IPS-15b (cell line): ENCODE results near the gene ZFP69.
"Not testable (repeated sequence)": the region's sequence is repeated elsewhere in the genome, so short reads cannot be mapped to it uniquely, and the experiment has no call there.

ENCODE experiments used
- H3K27me3 ChIP-seq: one replicate; pipeline ENCODE4 v1.6.1; 2013; ENCODE audit warnings: low read length; ENCODE audit not compliant: control insufficient read depth, insufficient read depth
- H3K36me3 ChIP-seq: one replicate; pipeline ENCODE4 v1.6.1; 2013; ENCODE audit warnings: low read length; ENCODE audit not compliant: control insufficient read depth, insufficient read depth
- H3K4me1 ChIP-seq: one replicate; pipeline ENCODE4 v1.6.1; 2013; ENCODE audit warnings: mild to moderate bottlenecking, low read length; ENCODE audit not compliant: control insufficient read depth, insufficient read depth
- H3K4me3 ChIP-seq: one replicate; pipeline ENCODE4 v1.5.1; 2013; ENCODE audit warnings: low read depth, low read length
- H3K9ac ChIP-seq: one replicate; pipeline ENCODE4 v1.6.1; 2013; ENCODE audit warnings: low read depth, mild to moderate bottlenecking, low read length
- H3K9me3 ChIP-seq: one replicate; pipeline ENCODE4 v1.6.1; 2013; ENCODE audit warnings: mild to moderate bottlenecking, low read length; ENCODE audit not compliant: control insufficient read depth, insufficient read depth

ZFP69 gene

DNA sequence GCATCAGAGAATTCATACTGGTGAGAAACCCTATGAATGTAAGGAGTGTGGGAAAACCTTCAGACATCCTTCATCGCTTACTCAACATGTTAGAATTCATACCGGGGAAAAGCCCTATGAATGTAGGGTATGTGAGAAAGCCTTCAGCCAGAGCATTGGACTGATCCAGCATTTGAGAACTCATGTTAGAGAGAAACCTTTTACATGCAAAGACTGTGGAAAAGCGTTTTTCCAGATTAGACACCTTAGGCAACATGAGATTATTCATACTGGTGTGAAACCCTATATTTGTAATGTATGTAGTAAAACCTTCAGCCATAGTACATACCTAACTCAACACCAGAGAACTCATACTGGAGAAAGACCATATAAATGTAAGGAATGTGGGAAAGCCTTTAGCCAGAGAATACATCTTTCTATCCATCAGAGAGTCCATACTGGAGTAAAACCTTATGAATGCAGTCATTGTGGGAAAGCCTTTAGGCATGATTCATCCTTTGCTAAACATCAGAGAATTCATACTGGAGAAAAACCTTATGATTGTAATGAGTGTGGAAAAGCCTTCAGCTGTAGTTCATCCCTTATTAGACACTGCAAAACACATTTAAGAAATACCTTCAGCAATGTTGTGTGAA is 14.0 kb upstream of the ZFP69 start:
- H3K9me3 ChIP-seq = peaks cover 50% of the 10 kb centered on the region
- no peak overlapping the region for H3K9ac ChIP-seq
- no peaks in the 10 kb centered on the region for H3K27me3 ChIP-seq
- H3K4me1 ChIP-seq = no peaks in the 10 kb centered on the region
- no peak overlapping the region for H3K4me3 ChIP-seq
- H3K36me3 ChIP-seq = peaks cover 22% of the 10 kb centered on the region

GRCh38 chr1:40469327-40469726 is 7.8 kb upstream of the ZFP69 start:
- H3K9ac ChIP-seq = no peak overlapping the region
- H3K36me3 ChIP-seq = peaks cover 4% of the 10 kb centered on the region
- no peak overlapping the region for H3K4me3 ChIP-seq
- no peaks in the 10 kb centered on the region for H3K4me1 ChIP-seq
- H3K9me3 ChIP-seq = peaks cover 18% of the 10 kb centered on the region
- no peaks in the 10 kb centered on the region for H3K27me3 ChIP-seq

- Histone ChIP-seq H3K9me3 (no peaks in the 10 kb centered on the region), H3K36me3 (no peaks in the 10 kb centered on the region), H3K4me3 (no peak overlapping the region), H3K4me1 (no peaks in the 10 kb centered on the region), H3K9ac (no peak overlapping the region), H3K27me3 (peaks cover 6% of the 10 kb centered on the region)
Observed at GRCh38 chr1:40475268-40475667, 1.8 kb upstream of the ZFP69 start.

- Histone ChIP-seq H3K36me3 (no peaks in the 10 kb centered on the region), H3K4me1 (no peaks in the 10 kb centered on the region), H3K27me3 (peaks cover 6% of the 10 kb centered on the region), H3K9me3 (no peaks in the 10 kb centered on the region), H3K9ac (no peak overlapping the region), H3K4me3 (peak overlapping the region; percentile 70)
Observed at GRCh38 chr1:40477678-40478053, 576 bp downstream of the ZFP69 start.

DNA sequence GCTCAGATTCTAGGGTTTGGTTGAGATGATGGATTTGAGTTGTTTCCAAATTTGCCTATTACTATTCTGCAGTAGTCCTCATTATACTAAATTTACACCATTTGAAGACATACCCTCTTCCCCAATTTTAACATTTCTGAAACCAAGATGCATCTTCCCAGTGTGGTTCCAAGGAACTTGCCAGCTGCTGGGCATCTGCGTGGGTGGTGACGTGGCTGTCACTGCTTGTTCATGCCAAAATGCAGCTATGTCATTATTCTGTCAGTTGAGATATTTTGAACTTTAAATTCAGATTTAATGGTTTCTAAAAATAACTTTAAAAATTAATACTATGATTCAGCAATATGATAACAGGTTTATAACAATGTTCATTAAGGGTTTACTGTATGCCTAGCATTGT is 1.2 kb downstream of the ZFP69 start:
- H3K36me3 ChIP-seq = no peaks in the 10 kb centered on the region
- H3K27me3 ChIP-seq = peaks cover 6% of the 10 kb centered on the region
- no peaks in the 10 kb centered on the region for H3K9me3 ChIP-seq
- peak overlapping the region; percentile 70 for H3K4me3 ChIP-seq
- no peaks in the 10 kb centered on the region for H3K4me1 ChIP-seq
- no peak overlapping the region for H3K9ac ChIP-seq

- no peaks in the 10 kb centered on the region for H3K9me3 ChIP-seq
- H3K4me3 ChIP-seq = no peak overlapping the region
- no peaks in the 10 kb centered on the region for H3K36me3 ChIP-seq
- H3K27me3 ChIP-seq = peaks cover 6% of the 10 kb centered on the region
- no peak overlapping the region for H3K9ac ChIP-seq
- H3K4me1 ChIP-seq = no peaks in the 10 kb centered on the region
Observed at GRCh38 chr1:40479156-40479555, 2.1 kb downstream of the ZFP69 start.

DNA sequence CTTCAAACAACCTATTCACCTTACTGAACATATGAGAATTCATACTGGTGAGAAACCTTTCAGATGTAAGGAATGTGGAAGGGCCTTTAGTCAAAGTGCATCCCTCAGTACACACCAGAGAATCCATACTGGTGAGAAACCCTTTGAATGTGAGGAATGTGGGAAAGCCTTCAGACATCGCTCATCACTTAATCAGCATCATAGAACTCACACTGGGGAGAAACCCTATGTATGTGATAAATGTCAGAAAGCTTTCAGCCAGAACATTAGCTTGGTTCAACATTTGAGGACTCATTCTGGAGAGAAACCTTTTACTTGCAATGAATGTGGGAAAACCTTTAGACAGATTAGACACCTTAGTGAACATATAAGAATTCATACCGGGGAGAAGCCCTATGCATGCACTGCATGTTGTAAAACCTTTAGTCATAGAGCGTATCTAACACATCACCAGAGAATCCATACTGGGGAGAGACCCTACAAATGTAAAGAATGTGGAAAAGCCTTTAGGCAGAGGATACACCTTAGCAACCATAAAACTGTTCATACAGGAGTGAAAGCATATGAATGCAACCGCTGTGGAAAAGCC is 18.3 kb downstream of the ZFP69 start:
- Histone ChIP-seq H3K4me1 (no peaks in the 10 kb centered on the region), H3K9me3 (peaks cover 4% of the 10 kb centered on the region), H3K9ac (no peak overlapping the region), H3K27me3 (no peaks in the 10 kb centered on the region), H3K4me3 (no peak overlapping the region), H3K36me3 (no peaks in the 10 kb centered on the region)

DNA sequence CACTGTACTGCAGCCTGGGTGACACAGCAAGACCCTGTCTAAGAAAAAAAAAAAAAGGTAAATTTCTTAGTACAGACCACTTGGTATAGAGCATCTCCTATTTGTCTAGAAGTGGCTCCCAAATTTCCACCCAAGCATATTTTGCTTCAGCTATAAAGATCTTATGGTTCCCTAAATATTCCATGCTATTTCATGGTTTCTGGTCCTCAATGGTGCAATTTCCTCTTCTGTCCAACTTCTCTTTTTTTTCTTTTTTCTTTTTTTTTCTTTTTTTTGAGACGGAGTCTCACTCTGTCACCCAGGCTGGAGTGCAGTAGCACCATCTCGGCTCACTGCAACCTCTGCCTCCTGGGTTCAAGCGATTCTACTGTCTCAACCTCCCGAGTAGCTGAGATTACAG is 25.6 kb downstream of the ZFP69 start:
- not testable (repeated sequence) for H3K27me3 ChIP-seq, H3K36me3 ChIP-seq, H3K9ac ChIP-seq, H3K4me3 ChIP-seq, H3K4me1 ChIP-seq, H3K9me3 ChIP-seq

- H3K27me3 ChIP-seq = peaks cover 11% of the 10 kb centered on the region
- H3K36me3 ChIP-seq = no peaks in the 10 kb centered on the region
- no peak overlapping the region for H3K9ac ChIP-seq
- peak overlapping the region; percentile 78 for H3K4me3 ChIP-seq
- H3K9me3 ChIP-seq = no peaks in the 10 kb centered on the region
- no peaks in the 10 kb centered on the region for H3K4me1 ChIP-seq
Observed at GRCh38 chr1:40507973-40508372, 30.9 kb downstream of the ZFP69 start.

DNA sequence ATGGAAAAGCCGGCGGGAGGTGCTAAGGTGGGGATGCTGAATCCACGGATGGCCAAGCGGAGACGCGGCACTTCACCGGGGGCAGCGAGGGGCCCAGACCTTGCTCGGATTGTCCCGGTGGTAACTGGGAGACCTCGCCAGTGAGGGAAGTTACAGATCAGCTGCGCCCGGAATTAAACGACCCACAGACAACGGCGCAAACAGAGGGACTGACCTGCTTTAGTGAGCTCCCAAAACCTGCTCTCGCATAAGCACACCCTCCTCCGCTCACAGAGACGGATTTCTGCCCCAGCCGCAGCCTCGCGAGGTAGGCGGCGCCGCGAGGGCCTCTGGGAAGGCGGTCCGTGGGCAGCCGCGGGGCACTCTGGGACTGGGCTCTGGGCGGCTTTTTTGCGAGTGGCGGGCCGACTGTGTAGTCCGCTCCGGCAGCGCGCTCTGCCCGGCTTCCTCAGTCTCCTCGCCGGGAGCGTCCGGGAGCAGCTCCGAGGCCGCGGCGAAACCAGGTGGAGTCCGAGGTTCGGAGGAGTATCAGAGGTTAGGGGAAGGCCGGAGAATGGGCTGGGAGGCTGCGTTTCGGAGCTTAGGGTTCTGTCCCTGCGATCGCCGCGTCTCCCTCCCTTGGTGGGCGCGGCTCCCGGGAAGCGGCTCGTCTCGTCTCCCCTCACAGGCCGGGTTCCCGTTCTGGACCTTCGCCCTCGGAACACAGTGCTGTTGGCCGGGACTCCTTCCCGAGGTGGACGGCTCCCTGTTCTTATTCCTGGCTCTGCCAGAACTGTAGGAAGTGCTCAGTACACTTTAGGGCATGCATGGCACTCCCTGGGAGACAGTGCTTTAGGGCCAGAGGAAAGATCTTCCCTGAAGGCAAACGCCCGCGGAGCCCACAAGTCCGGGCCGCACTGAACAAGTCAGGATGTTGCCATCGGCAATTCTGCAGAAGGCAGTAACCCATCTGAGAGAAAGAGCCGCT is 31.6 kb downstream of the ZFP69 start, which contains the start of gene EXO5:
TSS of gene EXO5 (plus strand) at position 393 of the 967 bp plus-strand sequence. CDS start 5,778 bp downstream, outside the sequence.
- Histone ChIP-seq H3K4me1 (no peaks in the 10 kb centered on the region), H3K9ac (peak within 1 kb of the TSS; percentile 86), H3K9me3 (no peaks in the 10 kb centered on the region)

DNA sequence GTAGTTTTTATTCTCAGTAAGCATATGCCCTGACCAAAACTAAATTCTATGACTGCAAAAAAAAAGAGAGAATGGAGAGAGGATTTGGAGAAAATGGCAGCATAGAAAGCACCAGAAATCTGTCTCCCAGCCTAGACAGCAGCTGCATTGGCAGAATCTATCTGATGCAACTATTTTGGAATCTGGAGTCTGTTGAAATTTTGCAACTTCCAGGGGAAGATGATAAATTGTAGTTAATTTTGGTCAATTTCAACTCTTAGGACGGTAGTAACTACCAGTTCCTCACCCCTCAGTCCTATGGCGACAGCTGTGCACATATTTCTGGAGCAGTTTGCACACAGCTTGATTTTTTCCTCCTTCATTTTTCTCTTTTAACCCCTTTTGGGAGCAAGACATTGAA is 42.4 kb downstream of the ZFP69 start:
- Histone ChIP-seq H3K27me3 (no peaks in the 10 kb centered on the region), H3K4me3 (no peak overlapping the region)

More for the DNA sequence above, 31.6 kb downstream of the ZFP69 start, which contains the start of gene EXO5:
- Histone ChIP-seq H3K36me3 (no peaks in the 10 kb centered on the region), H3K4me3 (peak within 1 kb of the TSS; percentile 78), H3K27me3 (peaks cover 11% of the 10 kb centered on the region)

More for the DNA sequence above, 42.4 kb downstream of the ZFP69 start:
- no peaks in the 10 kb centered on the region for H3K36me3 ChIP-seq
- no peak overlapping the region for H3K9ac ChIP-seq
- H3K9me3 ChIP-seq = no peaks in the 10 kb centered on the region
- no peaks in the 10 kb centered on the region for H3K4me1 ChIP-seq
